Ectodermal cell (in vitro differentiated cells): ENCODE data around the gene FNDC3B.

ENCODE experiments used
- H3K27ac ChIP-seq: 2 replicates; pipeline ENCODE4 v1.7.0; 2013; ENCODE audit warnings: mild to moderate bottlenecking, low read depth, low read length; ENCODE audit not compliant: insufficient read depth, poor library complexity, severe bottlenecking
- H3K27me3 ChIP-seq: 2 replicates; pipeline ENCODE4 v1.7.0; 2013; ENCODE audit warnings: mild to moderate bottlenecking, low read length; ENCODE audit not compliant: insufficient read depth, control insufficient read depth, poor library complexity, severe bottlenecking
- H3K36me3 ChIP-seq: one replicate; pipeline ENCODE4 v1.7.0; 2013; ENCODE audit warnings: low read length; ENCODE audit not compliant: control insufficient read depth, insufficient read depth
- H3K4me1 ChIP-seq: one replicate; pipeline ENCODE4 v1.7.0; 2013; ENCODE audit warnings: low read length; ENCODE audit not compliant: control insufficient read depth, insufficient read depth
- H3K4me3 ChIP-seq: 2 replicates; pipeline ENCODE4 v1.7.0; 2013; ENCODE audit warnings: low read depth, low read length, control low read depth; ENCODE audit not compliant: insufficient read depth
- H3K9me3 ChIP-seq: 2 replicates; pipeline ENCODE4 v1.7.0; 2013; ENCODE audit warnings: mild to moderate bottlenecking, low read length, moderate library complexity; ENCODE audit not compliant: control insufficient read depth
- WGBS, 2 experiments: methylation state at CpG; one replicate each; pipeline ENCODE4 v1.1.7; 2013; ENCODE audit warnings: missing lambda C conversion rate in 2 of 2; 5-methylcytosine and 5-hydroxymethylcytosine counted together

FNDC3B gene

DNA sequence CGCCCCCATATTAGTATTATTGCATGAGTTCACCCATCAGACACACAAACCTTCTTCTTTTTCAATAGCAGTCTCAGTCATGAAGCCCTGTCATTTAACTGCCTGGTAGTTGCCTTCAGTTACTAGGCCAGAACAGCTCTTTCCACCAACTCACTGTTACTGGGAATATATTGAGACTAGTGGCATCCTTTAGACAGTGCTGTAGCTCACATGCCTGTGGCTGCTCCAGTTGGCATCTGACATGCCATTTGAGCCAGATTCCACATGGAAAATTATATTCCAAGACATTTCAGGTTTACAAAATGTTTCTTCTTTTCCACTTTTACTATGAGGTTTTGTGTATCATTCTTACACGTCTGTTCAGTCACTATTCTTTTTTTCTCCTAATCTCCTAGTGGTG lies 262.8 kb downstream of the FNDC3B start:
- H3K36me3 ChIP-seq, result peaks cover 2% of the 10 kb centered on the region
- 98 to 100% methylated on average over 1 to 2 of the region's 2 CpGs for WGBS, 2 experiments
- H3K27ac ChIP-seq, result no peak overlapping the region
- no peaks in the 10 kb centered on the region for H3K27me3 ChIP-seq
- H3K9me3 ChIP-seq, result no peaks in the 10 kb centered on the region
- no peak overlapping the region for H3K4me3 ChIP-seq
- H3K4me1 ChIP-seq, result no peaks in the 10 kb centered on the region

GRCh38 chr3:172303181-172303580 lies 263.8 kb downstream of the FNDC3B start:
- H3K27ac ChIP-seq, result no peak overlapping the region
- WGBS, 2 experiments, result 93 to 100% methylated on average over 4 of the region's 4 CpGs
- H3K4me3 ChIP-seq, result no peak overlapping the region
- H3K4me1 ChIP-seq, result no peaks in the 10 kb centered on the region
- peaks cover 6% of the 10 kb centered on the region for H3K36me3 ChIP-seq
- no peaks in the 10 kb centered on the region for H3K27me3 ChIP-seq
- no peaks in the 10 kb centered on the region for H3K9me3 ChIP-seq

DNA sequence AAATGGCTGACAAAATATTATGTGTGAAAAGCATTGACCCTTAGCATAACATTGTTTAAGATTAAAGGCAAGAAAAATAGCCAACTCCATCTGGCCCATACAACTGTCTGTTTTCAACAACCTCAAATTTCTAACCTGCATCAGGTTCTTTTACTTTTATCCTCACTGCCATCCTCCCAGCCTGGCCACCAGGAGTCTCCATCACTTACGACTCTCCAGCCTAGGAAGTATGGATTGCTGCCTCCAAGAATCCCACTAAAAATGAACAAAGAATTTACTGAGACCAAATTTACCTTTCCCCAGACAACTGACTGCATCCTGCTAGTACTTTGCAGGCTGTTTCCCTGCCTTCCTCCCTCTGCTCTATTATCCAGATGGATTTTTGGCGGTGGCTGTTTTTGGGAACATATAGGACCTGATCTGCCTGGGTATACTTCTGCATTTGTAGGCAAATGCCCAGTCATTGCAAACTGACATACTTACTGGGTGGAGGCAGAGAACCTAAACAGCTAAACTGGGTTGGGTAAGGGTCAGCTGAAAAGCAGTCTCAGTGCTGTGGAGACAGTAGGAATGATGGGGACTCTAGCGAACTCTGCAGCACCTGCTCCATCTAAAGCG lies 264.7 kb downstream of the FNDC3B start:
- Histone ChIP-seq H3K27me3 (no peaks in the 10 kb centered on the region), H3K27ac (no peak overlapping the region), H3K4me1 (no peaks in the 10 kb centered on the region), H3K36me3 (peaks cover 6% of the 10 kb centered on the region), H3K4me3 (no peak overlapping the region), H3K9me3 (no peaks in the 10 kb centered on the region)
- 92 to 93% methylated on average over 4 of the region's 4 CpGs for WGBS, 2 experiments

DNA sequence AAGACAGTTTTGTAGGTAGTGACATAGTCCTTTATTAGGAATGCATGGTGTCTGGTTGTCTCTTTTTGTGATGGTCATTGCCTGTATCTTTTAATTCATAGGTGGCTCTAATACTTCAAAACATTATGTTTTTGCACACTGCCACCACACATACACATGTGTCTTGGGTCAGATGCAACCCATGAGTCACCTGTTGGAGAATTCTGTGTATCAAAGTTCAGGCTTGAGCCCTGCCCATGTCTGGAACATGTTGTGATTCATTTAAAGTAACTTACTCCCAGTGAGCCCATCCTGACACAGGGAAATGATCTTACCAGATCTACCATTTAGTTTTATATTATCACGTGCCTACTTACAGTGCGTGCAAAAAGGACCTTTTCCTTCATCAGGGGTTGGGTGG lies 266.2 kb downstream of the FNDC3B start:
- H3K9me3 ChIP-seq, result no peaks in the 10 kb centered on the region
- peaks cover 8% of the 10 kb centered on the region for H3K36me3 ChIP-seq

DNA sequence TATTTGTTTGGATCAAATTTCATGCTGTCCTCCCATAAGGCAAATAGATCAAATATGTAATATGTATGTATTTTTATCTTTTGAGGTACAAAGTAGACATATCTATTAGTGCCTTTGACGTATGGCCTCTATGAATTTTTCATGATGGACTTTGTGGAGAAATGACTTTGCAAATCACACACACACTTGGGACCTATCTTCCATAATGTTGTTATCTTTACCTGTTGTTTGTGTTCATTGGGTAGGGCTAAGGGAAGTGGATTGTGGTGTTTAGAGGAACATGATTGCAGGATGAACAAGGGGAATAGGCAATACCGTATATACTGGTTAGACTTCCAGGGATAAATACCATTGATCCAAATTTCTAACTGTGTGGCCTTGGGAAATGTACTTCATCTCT lies 266.6 kb downstream of the FNDC3B start:
- Histone ChIP-seq H3K27me3 (no peaks in the 10 kb centered on the region), H3K27ac (no peak overlapping the region), H3K9me3 (no peaks in the 10 kb centered on the region), H3K4me3 (no peak overlapping the region), H3K4me1 (no peaks in the 10 kb centered on the region), H3K36me3 (peaks cover 12% of the 10 kb centered on the region)
- 80 to 91% methylated on average over 2 of the region's 2 CpGs for WGBS, 2 experiments

More for the DNA sequence above, 266.2 kb downstream of the FNDC3B start:
- Histone ChIP-seq H3K4me1 (no peaks in the 10 kb centered on the region), H3K27ac (no peak overlapping the region), H3K4me3 (no peak overlapping the region), H3K27me3 (no peaks in the 10 kb centered on the region)
- 85 to 100% methylated on average over 2 of the region's 2 CpGs for WGBS, 2 experiments

- Histone ChIP-seq H3K36me3 (peaks cover 14% of the 10 kb centered on the region), H3K27ac (no peak overlapping the region), H3K4me3 (no peak overlapping the region), H3K9me3 (no peaks in the 10 kb centered on the region), H3K27me3 (no peaks in the 10 kb centered on the region), H3K4me1 (no peaks in the 10 kb centered on the region)
- WGBS, 2 experiments, result 94 to 96% methylated on average over 5 of the region's 5 CpGs
Observed at GRCh38 chr3:172307141-172307560, 267.8 kb downstream of the FNDC3B start.

DNA sequence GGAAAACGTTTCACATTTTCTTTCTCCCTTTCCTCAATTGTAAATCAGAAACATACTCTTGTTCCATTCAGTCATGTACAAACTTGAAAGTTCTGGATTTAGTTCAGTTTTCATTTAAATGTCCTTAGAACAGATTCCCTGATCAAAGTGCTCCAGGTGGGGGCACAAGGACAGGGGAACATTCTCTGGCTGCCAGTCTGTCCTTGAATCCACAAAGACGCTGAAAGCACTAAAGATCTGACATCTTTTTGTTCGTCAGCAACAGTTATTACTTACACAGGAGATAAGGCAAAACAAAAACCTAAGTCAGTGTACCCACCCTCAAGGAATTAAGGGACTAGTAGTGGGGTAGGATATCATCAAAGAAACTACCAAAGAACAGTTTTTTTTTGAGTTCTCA lies 269.7 kb downstream of the FNDC3B start:
- H3K9me3 ChIP-seq, result no peaks in the 10 kb centered on the region
- no peaks in the 10 kb centered on the region for H3K27me3 ChIP-seq
- 84% methylated on average over 3 of the region's 3 CpGs for WGBS, 2 experiments
- no peaks in the 10 kb centered on the region for H3K4me1 ChIP-seq
- peaks cover 14% of the 10 kb centered on the region for H3K36me3 ChIP-seq
- no peak overlapping the region for H3K4me3 ChIP-seq
- H3K27ac ChIP-seq, result no peak overlapping the region

DNA sequence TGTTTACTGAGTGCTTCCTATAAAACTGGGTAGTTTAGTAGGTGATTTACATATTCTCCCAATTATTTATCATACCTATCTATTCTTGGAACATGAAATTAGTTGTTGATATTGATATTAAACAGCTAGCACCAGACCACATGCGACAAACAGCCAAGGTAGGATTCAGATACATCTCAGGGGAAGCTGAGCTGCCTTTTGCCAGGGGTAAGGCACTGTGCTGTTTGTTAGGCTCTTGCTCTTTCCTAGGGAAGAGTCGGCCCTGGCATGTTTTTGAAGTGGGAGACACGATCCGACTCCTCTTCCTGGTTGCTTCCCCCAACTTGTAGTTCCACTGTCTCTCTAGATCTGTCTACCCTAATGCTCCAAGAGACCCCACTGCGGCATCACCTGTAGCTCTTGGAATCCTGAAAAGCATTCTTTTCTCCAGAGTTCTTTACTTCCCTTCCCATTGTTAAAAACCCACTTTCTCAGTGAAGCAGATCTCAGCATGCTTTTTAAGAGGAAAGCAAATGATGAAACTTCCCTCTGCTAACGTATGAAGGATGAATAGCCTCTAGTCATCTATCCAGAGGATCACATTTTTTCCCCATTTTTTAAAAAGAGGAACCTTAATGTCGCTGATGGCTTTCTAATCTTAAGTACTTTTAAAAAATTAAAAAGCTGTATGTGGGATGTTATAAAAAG lies 270.5 kb downstream of the FNDC3B start:
- H3K4me1 ChIP-seq, result no peaks in the 10 kb centered on the region
- H3K9me3 ChIP-seq, result no peaks in the 10 kb centered on the region
- H3K4me3 ChIP-seq, result no peak overlapping the region
- H3K27ac ChIP-seq, result no peak overlapping the region
- WGBS, 2 experiments, result 74 to 81% methylated on average over 6 to 7 of the region's 7 CpGs
- H3K27me3 ChIP-seq, result no peaks in the 10 kb centered on the region
- H3K36me3 ChIP-seq, result peaks cover 14% of the 10 kb centered on the region

- no peaks in the 10 kb centered on the region for H3K27me3 ChIP-seq
- no peak overlapping the region for H3K27ac ChIP-seq
- no peak overlapping the region for H3K4me3 ChIP-seq
- H3K36me3 ChIP-seq, result peaks cover 14% of the 10 kb centered on the region
- H3K9me3 ChIP-seq, result no peaks in the 10 kb centered on the region
- H3K4me1 ChIP-seq, result no peaks in the 10 kb centered on the region
- WGBS, 2 experiments, result 86% methylated on average over 3 of the region's 3 CpGs
Observed at GRCh38 chr3:172310428-172310760, 271.0 kb downstream of the FNDC3B start.

DNA sequence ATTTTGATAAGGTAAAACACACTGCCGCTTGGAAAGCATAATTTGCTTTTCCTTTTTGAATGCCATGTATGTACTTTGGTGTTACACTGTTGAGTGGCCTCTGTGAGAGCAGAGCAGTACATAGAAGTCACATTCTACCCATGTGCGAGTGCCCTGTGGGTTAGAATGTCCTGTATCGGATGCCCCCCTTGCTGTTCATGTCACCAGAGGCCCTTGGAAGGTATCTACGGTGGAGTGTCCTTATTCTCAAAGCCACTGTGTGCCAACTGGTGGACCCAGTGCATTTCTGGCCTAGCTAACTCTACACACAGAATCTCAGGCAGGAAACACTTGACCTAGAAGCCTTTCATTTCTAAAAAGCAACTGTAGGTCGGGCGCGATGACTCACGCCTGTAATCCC lies 271.8 kb downstream of the FNDC3B start:
- no peaks in the 10 kb centered on the region for H3K9me3 ChIP-seq
- 90 to 96% methylated on average over 8 of the region's 8 CpGs for WGBS, 2 experiments
- no peaks in the 10 kb centered on the region for H3K4me1 ChIP-seq
- H3K36me3 ChIP-seq, result peaks cover 14% of the 10 kb centered on the region
- H3K27ac ChIP-seq, result no peak overlapping the region
- H3K27me3 ChIP-seq, result no peaks in the 10 kb centered on the region
- H3K4me3 ChIP-seq, result no peak overlapping the region
